Stimulated activated CD4-positive, alpha-beta T cell treated with anti-CD3 and anti-CD28 coated beads, Interleukin-2, amount 100 ng/mL, for 48 hours (primary cell): ENCODE results near the gene RAB3A.
"Not testable (repeated sequence)": the region's sequence is repeated elsewhere in the genome, so short reads cannot be mapped to it uniquely, and the experiment has no call there.

Source experiments
- DNase-seq, 2 donors: peaks; one replicate each; pipeline ENCODE4 v3.0.0-alpha.2; 2020

RAB3A gene

GRCh38 chr19:18223860-18224524 is 20.1 kb upstream of the RAB3A start:
- DNase-seq, result peak in 1 of 2 donors; percentile 47

GRCh38 chr19:18221815-18222725 is 18.2 kb upstream of the RAB3A start:
- DNase-seq, result no peak

- DNase-seq, result no peak
These were observed 16.9 kb upstream of the RAB3A start for GRCh38 chr19:18220632-18221275.

GRCh38 chr19:18219911-18220631 is 16.2 kb upstream of the RAB3A start:
- DNase-seq, result no peak

- no peak for DNase-seq
These were observed 14.8 kb upstream of the RAB3A start for GRCh38 chr19:18218600-18218999.

GRCh38 chr19:18218159-18218558 is 14.3 kb upstream of the RAB3A start:
- DNase-seq, result no peak

- DNase-seq, result no peak
These were observed 12.9 kb upstream of the RAB3A start for GRCh38 chr19:18216789-18217188.

GRCh38 chr19:18214779-18215433 is 11.1 kb upstream of the RAB3A start:
- no peak for DNase-seq

GRCh38 chr19:18211683-18212082 is 7.8 kb upstream of the RAB3A start:
- DNase-seq, result no peak

- not testable (repeated sequence) for DNase-seq
These were observed 6.1 kb upstream of the RAB3A start for GRCh38 chr19:18209912-18210311.

- DNase-seq, result peak; percentile 57 to 66
These were observed 4.5 kb upstream of the RAB3A start for GRCh38 chr19:18208098-18208951.

- DNase-seq, result no peak
These were observed 2.2 kb upstream of the RAB3A start for GRCh38 chr19:18206018-18206417.

- DNase-seq, result peak in 1 of 2 donors; percentile 53
These were observed 1.5 kb upstream of the RAB3A start for GRCh38 chr19:18205200-18205892.

- DNase-seq, result peak; percentile 36 to 53
These were observed 755 bp upstream of the RAB3A start for GRCh38 chr19:18204394-18205199.

- peak in 1 of 2 donors; percentile 39 for DNase-seq
These were observed 407 bp downstream of the RAB3A start for GRCh38 chr19:18203408-18203862.

GRCh38 chr19:18202778-18203407 is 949 bp downstream of the RAB3A start:
- no peak for DNase-seq

- no peak for DNase-seq
These were observed 1.5 kb downstream of the RAB3A start for GRCh38 chr19:18202397-18202777.

GRCh38 chr19:18198374-18198773 is 5.5 kb downstream of the RAB3A start:
- DNase-seq, result no peak

GRCh38 chr19:18197941-18198340 is 5.9 kb downstream of the RAB3A start:
- no peak for DNase-seq
